HFFc6 (cell line): Measurements from ENCODE around the gene NPS. TPM values are rescaled to one million over a fixed set of nuclear protein-coding genes. Genes with fewer than 3 reads are reported as not detected.

Experiments used
- DNase-seq: peaks from one replicate; pipeline ENCODE4 v3.0.0-alpha.2; 2018
- H3K27ac Mint-ChIP-seq: 2 replicates; pipeline ENCODE4 v1.8.0; 2020; ENCODE audit warnings: mild to moderate bottlenecking, mixed read lengths
- H3K27me3 Mint-ChIP-seq: 2 replicates; pipeline ENCODE4 v1.8.0; 2021; ENCODE audit warnings: mild to moderate bottlenecking, moderate library complexity, mixed read lengths; ENCODE audit not compliant: insufficient read depth
- H3K36me3 Mint-ChIP-seq: 2 replicates; pipeline ENCODE4 v1.8.0; 2021; ENCODE audit warnings: low read depth, mixed read lengths
- H3K4me1 Mint-ChIP-seq: 2 replicates; pipeline ENCODE4 v1.8.0; 2020; ENCODE audit warnings: low read depth, mixed read lengths
- H3K4me3 Mint-ChIP-seq: 2 replicates; pipeline ENCODE4 v1.8.0; 2020; ENCODE audit warnings: mild to moderate bottlenecking, moderate library complexity, mixed read lengths
- H3K9me3 Mint-ChIP-seq: 2 replicates; pipeline ENCODE4 v1.8.0; 2020; ENCODE audit warnings: mild to moderate bottlenecking, mixed read lengths
- total RNA-seq, 6 experiments: library from RNA; stranded (reverse); fragmentation: NEBNext Ultra II Directional; extraction: Animal tissue kit (Norgen Biotek cat#: 25700); gene quantifications; 2 replicates in 1 of 6; 3 replicates in 5 of 6; pipeline ENCODE4 v1.2.3, GENCODE V29; 2021
- TF ChIP-seq, protein P1 (sequence below): fragments of 200-600 bp; sonication (generic); IDR thresholded peaks from 2 replicates; pipeline ENCODE4 v1.5.0; 2021; ENCODE audit warnings: antibody characterized with exemption, mild to moderate bottlenecking

NPS gene
- total RNA-seq, 6 experiments from 2014 or later, result not detected

GRCh38 chr10:127524908-127525665 is 24.0 kb upstream of the NPS start:
- H3K4me3 Mint-ChIP-seq, result no peak overlapping the region
- H3K4me1 Mint-ChIP-seq, result no peaks in the 10 kb centered on the region
- no peaks in the 10 kb centered on the region for H3K36me3 Mint-ChIP-seq
- DNase-seq, result no peak
- H3K27me3 Mint-ChIP-seq, result peaks cover 3% of the 10 kb centered on the region
- H3K27ac Mint-ChIP-seq, result no peak overlapping the region
- TF ChIP-seq, protein P1, sequence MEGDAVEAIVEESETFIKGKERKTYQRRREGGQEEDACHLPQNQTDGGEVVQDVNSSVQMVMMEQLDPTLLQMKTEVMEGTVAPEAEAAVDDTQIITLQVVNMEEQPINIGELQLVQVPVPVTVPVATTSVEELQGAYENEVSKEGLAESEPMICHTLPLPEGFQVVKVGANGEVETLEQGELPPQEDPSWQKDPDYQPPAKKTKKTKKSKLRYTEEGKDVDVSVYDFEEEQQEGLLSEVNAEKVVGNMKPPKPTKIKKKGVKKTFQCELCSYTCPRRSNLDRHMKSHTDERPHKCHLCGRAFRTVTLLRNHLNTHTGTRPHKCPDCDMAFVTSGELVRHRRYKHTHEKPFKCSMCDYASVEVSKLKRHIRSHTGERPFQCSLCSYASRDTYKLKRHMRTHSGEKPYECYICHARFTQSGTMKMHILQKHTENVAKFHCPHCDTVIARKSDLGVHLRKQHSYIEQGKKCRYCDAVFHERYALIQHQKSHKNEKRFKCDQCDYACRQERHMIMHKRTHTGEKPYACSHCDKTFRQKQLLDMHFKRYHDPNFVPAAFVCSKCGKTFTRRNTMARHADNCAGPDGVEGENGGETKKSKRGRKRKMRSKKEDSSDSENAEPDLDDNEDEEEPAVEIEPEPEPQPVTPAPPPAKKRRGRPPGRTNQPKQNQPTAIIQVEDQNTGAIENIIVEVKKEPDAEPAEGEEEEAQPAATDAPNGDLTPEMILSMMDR, result no peak
- peaks cover 61% of the 10 kb centered on the region for H3K9me3 Mint-ChIP-seq

- TF ChIP-seq, protein P1, result no peak
- no peak for DNase-seq
- Mint-ChIP-seq H3K36me3 (no peaks in the 10 kb centered on the region), H3K27ac (no peak overlapping the region), H3K27me3 (peaks cover 3% of the 10 kb centered on the region), H3K4me3 (no peak overlapping the region), H3K4me1 (no peaks in the 10 kb centered on the region), H3K9me3 (peaks cover 61% of the 10 kb centered on the region)
These were observed 23.4 kb upstream of the NPS start for GRCh38 chr10:127525686-127526085.

- Mint-ChIP-seq H3K4me3 (no peak overlapping the region), H3K9me3 (peaks cover 58% of the 10 kb centered on the region), H3K4me1 (no peaks in the 10 kb centered on the region), H3K27me3 (peaks cover 3% of the 10 kb centered on the region), H3K27ac (no peak overlapping the region), H3K36me3 (no peaks in the 10 kb centered on the region)
- DNase-seq, result no peak
- TF ChIP-seq, protein P1, result no peak
These were observed 22.9 kb upstream of the NPS start for GRCh38 chr10:127526161-127526560.

DNA sequence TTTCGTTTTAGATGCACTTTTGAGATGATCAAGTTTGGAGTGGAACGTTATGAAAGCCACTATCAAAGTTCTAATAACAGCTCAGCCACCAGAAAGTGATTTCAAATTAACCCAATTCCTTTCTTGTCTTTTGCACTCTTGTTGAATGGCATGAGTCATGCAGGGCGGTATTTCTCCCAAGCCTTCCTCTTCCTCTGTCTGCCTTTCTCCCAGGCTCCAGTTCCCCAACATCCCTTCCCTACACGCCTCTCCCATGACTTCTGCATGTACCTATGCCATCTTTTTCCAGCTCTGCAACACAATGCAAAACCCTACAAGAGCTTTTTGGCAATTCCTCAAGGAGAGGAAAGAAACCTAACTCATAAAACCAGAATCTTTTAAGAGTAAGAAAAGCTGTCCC is 21.8 kb upstream of the NPS start:
- Mint-ChIP-seq H3K4me1 (no peaks in the 10 kb centered on the region), H3K9me3 (peaks cover 58% of the 10 kb centered on the region), H3K4me3 (no peak overlapping the region), H3K27me3 (peaks cover under 1% of the 10 kb centered on the region; the same call in 1 of the 2 replicates), H3K27ac (no peak overlapping the region), H3K36me3 (no peaks in the 10 kb centered on the region)
- TF ChIP-seq, protein P1, result no peak
- DNase-seq, result no peak

DNA sequence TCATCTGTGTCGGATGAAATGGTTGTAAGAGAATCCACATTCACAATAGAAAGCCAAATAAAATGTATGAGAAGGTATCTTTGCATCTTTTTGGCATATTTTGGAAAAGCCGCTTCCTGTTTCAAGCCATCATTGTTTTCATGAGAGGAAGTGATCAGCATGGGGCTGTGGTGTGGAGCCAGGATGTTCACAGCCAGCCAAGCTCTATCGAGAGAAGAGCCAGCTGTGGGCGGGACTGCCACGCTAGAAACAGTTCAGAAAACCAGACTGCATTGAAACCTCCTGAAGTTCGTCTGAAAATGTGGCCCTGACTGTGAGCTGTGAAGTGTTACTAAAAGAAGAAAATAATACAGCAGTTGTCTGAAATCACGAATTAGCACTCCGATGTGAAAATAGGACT is 21.2 kb upstream of the NPS start:
- Mint-ChIP-seq H3K36me3 (no peaks in the 10 kb centered on the region), H3K9me3 (peaks cover 58% of the 10 kb centered on the region), H3K4me1 (no peaks in the 10 kb centered on the region), H3K27ac (no peak overlapping the region), H3K4me3 (no peak overlapping the region), H3K27me3 (no peaks in the 10 kb centered on the region)
- TF ChIP-seq, protein P1, result no peak
- no peak for DNase-seq
